H1 (cell line): ENCODE data around the gene AGBL5. TPM values are rescaled to one million over a fixed set of nuclear protein-coding genes. Genes with fewer than 3 reads are reported as not detected.

Source experiments
- CTCF ChIA-PET: fragments of 300-600 bp; sonication (Branson Sonifier 250); formaldehyde crosslinking; loops from one replicate; lab custom pipeline; 2021; ENCODE audit not compliant: partially characterized antibody; lab: Charles Lee
- POLR2A ChIA-PET: fragments of 300-600 bp; sonication (Branson Sonifier 250); formaldehyde crosslinking; loops from one replicate; lab custom pipeline; 2021; ENCODE audit warnings: inconsistent platforms; ENCODE audit not compliant: partially characterized antibody; lab: Charles Lee
- DNase-seq, 2 experiments: peaks; one replicate each; pipeline versions ENCODE4 v3.0.0 to v3.0.0-alpha.2; 2010 to 2022; ENCODE audit warnings: low spot score in 2 of 2, low read depth in 1 of 2, mixed read lengths in 1 of 2
- FAIRE-seq: peaks from 2 replicates; lab custom pipeline; 2011; peaks lifted over from hg19 to GRCh38; lab: Jason Lieb, UNC
- H2AFZ ChIP-seq: 2 replicates; pipeline ENCODE4 v1.8.1; 2012; ENCODE audit warnings: low read length, inconsistent platforms
- H2AK5ac ChIP-seq: 2 replicates; pipeline ENCODE4 v1.6.1; 2013; ENCODE audit warnings: low read depth, low read length
- H2BK120ac ChIP-seq: replicated peaks from 2 replicates; pipeline ENCODE3; 2013; ENCODE audit warnings: low read depth, low read length, inconsistent platforms
- H2BK12ac ChIP-seq: 2 replicates; pipeline ENCODE4 v1.6.1; 2013; ENCODE audit warnings: low read depth, low read length
- H2BK15ac ChIP-seq: 2 replicates; pipeline ENCODE4 v1.6.1; 2013; ENCODE audit warnings: low read length
- H2BK20ac ChIP-seq: 2 replicates; pipeline ENCODE4 v1.6.1; 2013; ENCODE audit warnings: low read length
- H2BK5ac ChIP-seq: 2 replicates; pipeline ENCODE4 v1.6.1; 2013; ENCODE audit warnings: low read depth, low read length
- H3K14ac ChIP-seq: 2 replicates; pipeline ENCODE4 v1.6.1; 2013; ENCODE audit warnings: inconsistent platforms; ENCODE audit not compliant: insufficient read length
- H3K18ac ChIP-seq: 2 replicates; pipeline ENCODE4 v1.6.1; 2013; ENCODE audit warnings: low read length; ENCODE audit errors: extremely low read depth
- H3K23ac ChIP-seq: 2 replicates; pipeline ENCODE4 v1.6.1; 2013; ENCODE audit warnings: inconsistent platforms; ENCODE audit not compliant: insufficient read length
- H3K23me2 ChIP-seq: 2 replicates; pipeline ENCODE4 v1.6.1; 2013; ENCODE audit warnings: low read depth, low read length
- H3K27ac ChIP-seq: 2 replicates; pipeline ENCODE4 v1.6.1; 2011; ENCODE audit warnings: low read depth, low read length, inconsistent platforms
- H3K27me3 ChIP-seq, 4 experiments: replicated peaks in 1 of 4; 1 replicate in 1 of 4; 2 replicates in 3 of 4; pipeline versions ENCODE4 v1.6.1 to v1.8.1; 2011 to 2013; ENCODE audit warnings: low read length in 3 of 4, mild to moderate bottlenecking in 3 of 4, inconsistent platforms in 2 of 4, mixed read lengths in 2 of 4, moderate library complexity in 1 of 4; ENCODE audit not compliant: control insufficient read depth in 3 of 4, insufficient read depth in 3 of 4; ENCODE audit errors: extremely low read depth in 1 of 4
- H3K36me3 ChIP-seq, 4 experiments: 2 replicates each; pipeline versions ENCODE4 v1.6.1 to v1.8.1; 2011 to 2013; ENCODE audit warnings: mild to moderate bottlenecking in 4 of 4, low read length in 3 of 4, moderate library complexity in 2 of 4, control low read depth in 1 of 4, inconsistent platforms in 1 of 4; ENCODE audit not compliant: insufficient read depth in 4 of 4, control insufficient read depth in 2 of 4
- H3K4ac ChIP-seq: replicated peaks from 2 replicates; pipeline ENCODE3; 2013; ENCODE audit warnings: low read length, low read depth, mixed read lengths, inconsistent platforms; ENCODE audit not compliant: insufficient read length
- H3K4me1 ChIP-seq, 4 experiments: replicated peaks in 1 of 4; 1 replicate in 1 of 4; 2 replicates in 3 of 4; pipeline versions ENCODE4 v1.6.1 to v1.8.1; 2011 to 2013; ENCODE audit warnings: low read length in 3 of 4, inconsistent platforms in 2 of 4, mixed read lengths in 1 of 4; ENCODE audit not compliant: insufficient read depth in 4 of 4, control insufficient read depth in 3 of 4
- H3K4me2 ChIP-seq, 2 experiments: 2 replicates each; pipeline versions ENCODE4 v1.6.1 to v1.8.1; 2011 to 2013; ENCODE audit warnings: low read depth in 2 of 2, low read length in 2 of 2, control low read depth in 1 of 2, inconsistent platforms in 1 of 2, mild to moderate bottlenecking in 1 of 2; ENCODE audit not compliant: insufficient read depth in 1 of 2
- H3K4me3 ChIP-seq, 4 experiments: fragments of 200-600, 300-600 bp in 1 of 4; sonication (generic), shearing (Covaris generic), sonication (Bioruptor Twin) in 1 of 4; 2 replicates each; pipeline versions ENCODE4 v1.5.1 to v1.8.1; 2011 to 2016; ENCODE audit warnings: low read length in 4 of 4, low read depth in 3 of 4, control low read depth in 2 of 4, inconsistent platforms in 2 of 4, mild to moderate bottlenecking in 2 of 4, mixed read lengths in 1 of 4, moderate library complexity in 1 of 4; ENCODE audit not compliant: insufficient read depth in 2 of 4; ENCODE audit errors: extremely low read depth in 1 of 4
- H3K56ac ChIP-seq: replicated peaks from 2 replicates; pipeline ENCODE3; 2013; ENCODE audit warnings: low read depth, mild to moderate bottlenecking, mixed read lengths, low read length, inconsistent platforms; ENCODE audit not compliant: insufficient read length
- H3K79me1 ChIP-seq: 2 replicates; pipeline ENCODE4 v1.6.1; 2013; ENCODE audit warnings: low read depth, low read length, control low read depth
- H3K79me2 ChIP-seq, 2 experiments: 2 replicates each; pipeline versions ENCODE4 v1.6.1 to v1.8.1; 2012 to 2013; ENCODE audit warnings: low read length in 2 of 2, mild to moderate bottlenecking in 2 of 2, inconsistent platforms in 1 of 2; ENCODE audit not compliant: insufficient read depth in 2 of 2, control insufficient read depth in 1 of 2
- H3K9ac ChIP-seq, 4 experiments: replicated peaks in 1 of 4; 1 replicate in 1 of 4; 2 replicates in 3 of 4; pipeline versions ENCODE4 v1.6.1 to v1.8.1; 2011 to 2013; ENCODE audit warnings: low read depth in 3 of 4, low read length in 3 of 4, control low read depth in 2 of 4, mild to moderate bottlenecking in 2 of 4, moderate library complexity in 2 of 4, inconsistent platforms in 1 of 4; ENCODE audit errors: extremely low read depth in 1 of 4
- H3K9me3 ChIP-seq, 2 experiments: 2 replicates each; pipeline versions ENCODE4 v1.6.1 to v1.8.1; 2012 to 2013; ENCODE audit warnings: mild to moderate bottlenecking in 2 of 2, moderate library complexity in 2 of 2, control low read depth in 1 of 2, inconsistent platforms in 1 of 2, low read depth in 1 of 2, low read length in 1 of 2, mixed read lengths in 1 of 2; ENCODE audit not compliant: insufficient read depth in 2 of 2
- H4K20me1 ChIP-seq, 2 experiments: replicated peaks in 1 of 2; 2 replicates each; pipeline versions ENCODE3 to v1.8.1; 2011 to 2013; ENCODE audit warnings: inconsistent platforms in 2 of 2, low read length in 2 of 2, mild to moderate bottlenecking in 1 of 2; ENCODE audit not compliant: insufficient read depth in 2 of 2, control insufficient read depth in 1 of 2
- H4K5ac ChIP-seq: 2 replicates; pipeline ENCODE4 v1.6.1; 2013; ENCODE audit warnings: low read length, low read depth, mixed read lengths, inconsistent platforms; ENCODE audit not compliant: insufficient read length
- H4K8ac ChIP-seq: 2 replicates; pipeline ENCODE4 v1.8.0; 2013; ENCODE audit warnings: mild to moderate bottlenecking, moderate library complexity, low read length, inconsistent platforms; ENCODE audit not compliant: insufficient read depth; ENCODE audit errors: extremely low read depth
- H4K91ac ChIP-seq: replicated peaks from 2 replicates; pipeline ENCODE3; 2013; ENCODE audit warnings: low read length, mixed read lengths, inconsistent platforms; ENCODE audit not compliant: insufficient read length
- ASH2L ChIP-seq: fragments of 200-600, 300-600 bp; sonication (generic); IDR thresholded peaks from one replicate; pipeline ENCODE4 v1.7.1; 2017; ENCODE audit warnings: low read length
- CHD2 ChIP-seq: IDR thresholded peaks from 2 replicates; pipeline ENCODE4 v1.6.1; 2012; ENCODE audit warnings: low read length, improper control_type of control experiment
- KDM4A ChIP-seq: IDR thresholded peaks from one replicate; pipeline ENCODE4 v1.7.1; 2012; ENCODE audit warnings: low read depth, mild to moderate bottlenecking, moderate library complexity, low read length, inconsistent platforms; ENCODE audit not compliant: severe bottlenecking
- MAFK ChIP-seq: IDR thresholded peaks from 2 replicates; pipeline ENCODE4 v1.6.1; 2012; ENCODE audit warnings: low read depth, mild to moderate bottlenecking, improper control_type of control experiment, low read length
- MAX ChIP-seq: IDR thresholded peaks from 2 replicates; pipeline ENCODE4 v1.6.1; 2012; ENCODE audit warnings: inconsistent platforms
- NANOG ChIP-seq: IDR thresholded peaks from 2 replicates; pipeline ENCODE4 v1.6.1; 2011; ENCODE audit warnings: low read length, low read depth, mild to moderate bottlenecking, inconsistent platforms; ENCODE audit not compliant: insufficient read depth, poor library complexity, severe bottlenecking
- POLR2A ChIP-seq, 2 experiments: IDR thresholded peaks; 1 replicate in 1 of 2; 2 replicates in 1 of 2; pipeline ENCODE4 v1.6.1; 2011; ENCODE audit warnings: low read depth in 2 of 2, low read length in 2 of 2, mild to moderate bottlenecking in 2 of 2; ENCODE audit errors: control extremely low read depth in 1 of 2
- POLR2AphosphoS5 ChIP-seq: IDR thresholded peaks from 2 replicates; pipeline ENCODE4 v1.6.1; 2011; ENCODE audit warnings: low read depth, low read length
- RAD21 ChIP-seq, 2 experiments: IDR thresholded peaks in 1 of 2; conservative IDR thresholded peaks in 1 of 2; 2 replicates each; pipeline ENCODE4 v1.6.1; 2011; ENCODE audit warnings: low read depth in 2 of 2, low read length in 2 of 2, improper control_type of control experiment in 1 of 2, inconsistent platforms in 1 of 2, mild to moderate bottlenecking in 1 of 2, moderate library complexity in 1 of 2
- RBBP5 ChIP-seq: IDR thresholded peaks from 2 replicates; pipeline ENCODE4 v1.7.1; 2012; ENCODE audit warnings: low read depth, mild to moderate bottlenecking, inconsistent platforms, low read length, moderate library complexity, borderline replicate concordance
- RFX5 ChIP-seq: IDR thresholded peaks from 2 replicates; pipeline ENCODE4 v1.6.1; 2011; ENCODE audit warnings: low read depth, low read length, improper control_type of control experiment, borderline replicate concordance
- TAF1 ChIP-seq: IDR thresholded peaks from 2 replicates; pipeline ENCODE4 v1.6.1; 2011; ENCODE audit warnings: mild to moderate bottlenecking, low read depth, low read length
- WGBS, 2 experiments: shearing (Covaris generic) in 1 of 2; methylation state at CpG; one replicate each; pipeline versions ENCODE4 v1.1.6 to v1.1.7; 2013 to 2015; ENCODE audit warnings: low lambda C conversion rate in 2 of 2, mixed read lengths in 2 of 2, inconsistent platforms in 1 of 2, low coverage in 1 of 2, missing lambda C conversion rate in 1 of 2; ENCODE audit not compliant: insufficient replicate concordance in 2 of 2, insufficient coverage in 1 of 2, insufficient read length in 1 of 2; ENCODE audit errors: extremely low coverage in 1 of 2, missing lambda C conversion rate in 1 of 2; 5-methylcytosine and 5-hydroxymethylcytosine counted together
- polyA plus RNA-seq, 7 experiments: library from polyadenylated mRNA; depleted of rRNA in 3 of 7; stranded (reverse) in 5 of 7; unstranded in 2 of 7; fragments of >200 nt in 5 of 7; fragments of 200-250 nt in 2 of 7; gene quantifications; 1 replicate in 5 of 7; 2 replicates in 1 of 7; 4 replicates in 1 of 7; pipeline versions ENCODE4 v1.2.1 to v1.2.3, GENCODE V29; 2011 to 2013; ENCODE audit warnings: missing spikeins in 2 of 7, mixed read lengths in 2 of 7
- total RNA-seq: library from RNA; stranded (reverse); fragmentation: NEBNext Ultra II Directional; extraction: Animal tissue kit (Norgen Biotek cat#: 25700); gene quantifications from 2 replicates; pipeline ENCODE4 v1.2.1, GENCODE V29; 2021
- TF ChIP-seq, protein P1 (sequence below): IDR thresholded peaks from 2 replicates; pipeline ENCODE4 v1.6.1; 2011; ENCODE audit warnings: low read length, improper control_type of control experiment

The AGBL5 gene
- total and polyA plus RNA-seq, 2 of the 8 experiments (the other 6 are each of a cell fraction or from before 2014, with no cell fraction given), result 45.4 to 62.0 TPM

DNA sequence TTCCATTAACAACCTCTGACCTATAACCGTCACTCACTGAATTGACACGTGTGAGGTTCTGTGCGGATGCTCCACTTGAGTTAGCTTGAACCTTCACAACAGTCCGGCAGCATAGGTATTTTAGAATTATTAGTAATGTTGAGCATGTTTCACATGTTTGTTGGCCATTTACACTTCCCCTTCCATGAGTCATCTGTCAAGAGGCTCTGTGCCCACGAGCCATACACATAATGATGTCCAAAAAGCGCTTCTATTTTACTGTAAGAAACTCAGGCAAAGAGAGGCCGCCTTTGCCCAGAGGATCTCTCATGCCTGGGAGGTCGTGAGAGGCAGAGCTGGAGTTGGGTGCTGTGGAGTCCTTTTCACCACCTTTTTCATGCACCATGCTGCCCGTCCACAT, 47.6 kb upstream of the AGBL5 start:
- Histone ChIP-seq H3K56ac (no peak overlapping the region), H2BK20ac (no peak overlapping the region), H3K4me1 (0 out of 7 replicates have a peak, but pooled peaks cover 0 to 2% (median 0%) of the 10 kb centered on the region in 4 experiments), H2AFZ (no peak overlapping the region), H4K5ac (no peak overlapping the region), H3K79me2 (no peaks in the 10 kb centered on the region), H2AK5ac (no peak overlapping the region), H2BK12ac (no peak overlapping the region), H4K91ac (no peak overlapping the region), H3K4ac (no peak overlapping the region), H3K36me3 (no peaks in the 10 kb centered on the region), H3K14ac (no peak overlapping the region), H3K4me3 (no peak overlapping the region), H3K18ac (no peak overlapping the region), H4K8ac (no peak overlapping the region), H3K23me2 (no peaks in the 10 kb centered on the region), H3K27ac (no peak overlapping the region), H2BK15ac (no peak overlapping the region), H3K23ac (no peak overlapping the region), H3K9ac (no peak overlapping the region), H2BK5ac (no peak overlapping the region), H3K9me3 (no peaks in the 10 kb centered on the region), H2BK120ac (no peak overlapping the region), H3K4me2 (no peak overlapping the region), H3K79me1 (no peaks in the 10 kb centered on the region; the same call in 1 of the 2 replicates), H3K27me3 (no peaks in the 10 kb centered on the region; a peak in 2 of 7 replicates), H4K20me1 (no peaks in the 10 kb centered on the region)
- WGBS, 2 experiments, result 90% methylated on average over 9 of the region's 9 CpGs; no CpG with 5 or more reads in 1 of the 2 experiments
- FAIRE-seq, result no peak
- POLR2A ChIA-PET, result interaction anchor here (0.8 to 1.3 kb wide), 3 partner anchors 28 to 37 kb away, joined by 3 to 5 read pairs (median 3); partner anchors contain the start of gene MAPRE3
- CTCF ChIA-PET, result interaction anchor here (0.8 to 3.8 kb wide), 8 partner anchors 9 to 81 kb away, joined by 3 to 19 read pairs (median 6); no protein-coding TSS in a partner anchor
- DNase-seq, result no peak
- TF ChIP-seq TAF1 (no peak), MAX (no peak), MAFK (no peak), ASH2L (no peak), RAD21 (IDR thresholded peaks at IDR 0.05 in 1 of 2, conservative IDR thresholded peaks at IDR 0.05 in 1 of 2; ENCODE audit: low read depth in 2 of 2, low read length in 2 of 2) (no peak), NANOG (no peak), CHD2 (no peak), KDM4A (no peak), POLR2AphosphoS5 (no peak), RBBP5 (no peak), RFX5 (no peak), POLR2A (IDR thresholded peaks at IDR 0.05; ENCODE audit: control extremely low read depth in 1 of 2, low read depth in 2 of 2, low read length in 2 of 2) (no peak)
- TF ChIP-seq, protein P1, sequence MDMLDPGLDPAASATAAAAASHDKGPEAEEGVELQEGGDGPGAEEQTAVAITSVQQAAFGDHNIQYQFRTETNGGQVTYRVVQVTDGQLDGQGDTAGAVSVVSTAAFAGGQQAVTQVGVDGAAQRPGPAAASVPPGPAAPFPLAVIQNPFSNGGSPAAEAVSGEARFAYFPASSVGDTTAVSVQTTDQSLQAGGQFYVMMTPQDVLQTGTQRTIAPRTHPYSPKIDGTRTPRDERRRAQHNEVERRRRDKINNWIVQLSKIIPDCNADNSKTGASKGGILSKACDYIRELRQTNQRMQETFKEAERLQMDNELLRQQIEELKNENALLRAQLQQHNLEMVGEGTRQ, result no peak
